A673 (cell line): Measurements from ENCODE around the gene POLK.

Experiments
- CTCF ChIP-seq: fragments of 300-800, 200-600 bp; sonication (generic); conservative IDR thresholded peaks from 2 replicates; pipeline ENCODE4 v1.5.1; 2017; ENCODE audit warnings: low read depth, mild to moderate bottlenecking, antibody characterized with exemption, low read length, moderate library complexity, mixed read lengths
- EZH2 ChIP-seq: fragments of 200-600 bp; sonication (generic); IDR thresholded peaks from 2 replicates; pipeline ENCODE4 v1.6.1; 2017; ENCODE audit warnings: borderline replicate concordance, low read depth, mild to moderate bottlenecking, mixed read lengths, antibody characterized with exemption, low read length; ENCODE audit not compliant: poor library complexity, severe bottlenecking

GRCh38 chr5:75630875-75631274, 119.2 kb downstream of the POLK start:
- TF ChIP-seq CTCF: no peak
- no peak for TF ChIP-seq EZH2
